Measurements from ENCODE around the gene LRRD1.
"Not testable (repeated sequence)": the region's sequence is repeated elsewhere in the genome, so short reads cannot be mapped to it uniquely, and the experiment has no call there.

LRRD1 gene

GRCh38 chr7:92149736-92150239 is 29.2 kb downstream of the LRRD1 start:
- DNase-seq: no peak
- intact Hi-C loops (cut with DNase I; ENCODE audit: low total_unique reads): no loop called here
- Histone ChIP-seq H3K4me1 (no peaks in the 10 kb centered on the region), H3K27me3 (no peaks in the 10 kb centered on the region), H3K36me3 (no peaks in the 10 kb centered on the region), H3K9me3 (no peaks in the 10 kb centered on the region), H3K4me3 (no peak overlapping the region), H3K27ac (no peak overlapping the region)
- TF ChIP-seq, protein P1, sequence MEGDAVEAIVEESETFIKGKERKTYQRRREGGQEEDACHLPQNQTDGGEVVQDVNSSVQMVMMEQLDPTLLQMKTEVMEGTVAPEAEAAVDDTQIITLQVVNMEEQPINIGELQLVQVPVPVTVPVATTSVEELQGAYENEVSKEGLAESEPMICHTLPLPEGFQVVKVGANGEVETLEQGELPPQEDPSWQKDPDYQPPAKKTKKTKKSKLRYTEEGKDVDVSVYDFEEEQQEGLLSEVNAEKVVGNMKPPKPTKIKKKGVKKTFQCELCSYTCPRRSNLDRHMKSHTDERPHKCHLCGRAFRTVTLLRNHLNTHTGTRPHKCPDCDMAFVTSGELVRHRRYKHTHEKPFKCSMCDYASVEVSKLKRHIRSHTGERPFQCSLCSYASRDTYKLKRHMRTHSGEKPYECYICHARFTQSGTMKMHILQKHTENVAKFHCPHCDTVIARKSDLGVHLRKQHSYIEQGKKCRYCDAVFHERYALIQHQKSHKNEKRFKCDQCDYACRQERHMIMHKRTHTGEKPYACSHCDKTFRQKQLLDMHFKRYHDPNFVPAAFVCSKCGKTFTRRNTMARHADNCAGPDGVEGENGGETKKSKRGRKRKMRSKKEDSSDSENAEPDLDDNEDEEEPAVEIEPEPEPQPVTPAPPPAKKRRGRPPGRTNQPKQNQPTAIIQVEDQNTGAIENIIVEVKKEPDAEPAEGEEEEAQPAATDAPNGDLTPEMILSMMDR (IDR thresholded peaks at IDR 0.05): no peak

- not testable (repeated sequence) for H3K27me3 ChIP-seq, DNase-seq, H3K9me3 ChIP-seq, H3K27ac ChIP-seq, H3K4me1 ChIP-seq, H3K36me3 ChIP-seq, H3K4me3 ChIP-seq
- intact Hi-C loops (cut with DNase I; ENCODE audit: low total_unique reads): loop anchor here (5.0 kb wide), 1 partner anchor 321 kb away; no protein-coding TSS in a partner anchor
Observed at GRCh38 chr7:92143192-92143880, 35.6 kb downstream of the LRRD1 start.

- not testable (repeated sequence) for H3K36me3 ChIP-seq, H3K27ac ChIP-seq, H3K4me3 ChIP-seq, H3K9me3 ChIP-seq, H3K4me1 ChIP-seq, DNase-seq, H3K27me3 ChIP-seq
- intact Hi-C loops (cut with DNase I; ENCODE audit: low total_unique reads): loop anchor here (5.0 kb wide), 1 partner anchor 320 kb away; no protein-coding TSS in a partner anchor
Observed at GRCh38 chr7:92142791-92143190, 36.2 kb downstream of the LRRD1 start.

GRCh38 chr7:92141161-92141560 is 37.8 kb downstream of the LRRD1 start:
- Histone ChIP-seq H3K27me3 (no peaks in the 10 kb centered on the region), H3K4me1 (no peaks in the 10 kb centered on the region), H3K4me3 (no peak overlapping the region), H3K36me3 (no peaks in the 10 kb centered on the region), H3K9me3 (no peaks in the 10 kb centered on the region), H3K27ac (no peak overlapping the region)
- TF ChIP-seq, protein P1 (IDR thresholded peaks at IDR 0.05): no peak
- DNase-seq: no peak
- intact Hi-C loops (cut with DNase I; ENCODE audit: low total_unique reads): loop anchor here (5.0 kb wide), 1 partner anchor 319 kb away; no protein-coding TSS in a partner anchor

GRCh38 chr7:92137557-92137956 is 41.4 kb downstream of the LRRD1 start:
- H3K4me1 ChIP-seq: peaks cover 0 to 15% (median 8%) of the 10 kb centered on the region in 4 donors
- no peaks in the 10 kb centered on the region for H3K36me3 ChIP-seq
- H3K9me3 ChIP-seq: no peaks in the 10 kb centered on the region
- intact Hi-C loops (cut with DNase I; ENCODE audit: low total_unique reads): no loop called here
- H3K27me3 ChIP-seq: no peaks in the 10 kb centered on the region
- H3K27ac ChIP-seq: no peak overlapping the region
- TF ChIP-seq, protein P1 (IDR thresholded peaks at IDR 0.05): no peak
- H3K4me3 ChIP-seq: no peak overlapping the region
- DNase-seq: no peak

DNA sequence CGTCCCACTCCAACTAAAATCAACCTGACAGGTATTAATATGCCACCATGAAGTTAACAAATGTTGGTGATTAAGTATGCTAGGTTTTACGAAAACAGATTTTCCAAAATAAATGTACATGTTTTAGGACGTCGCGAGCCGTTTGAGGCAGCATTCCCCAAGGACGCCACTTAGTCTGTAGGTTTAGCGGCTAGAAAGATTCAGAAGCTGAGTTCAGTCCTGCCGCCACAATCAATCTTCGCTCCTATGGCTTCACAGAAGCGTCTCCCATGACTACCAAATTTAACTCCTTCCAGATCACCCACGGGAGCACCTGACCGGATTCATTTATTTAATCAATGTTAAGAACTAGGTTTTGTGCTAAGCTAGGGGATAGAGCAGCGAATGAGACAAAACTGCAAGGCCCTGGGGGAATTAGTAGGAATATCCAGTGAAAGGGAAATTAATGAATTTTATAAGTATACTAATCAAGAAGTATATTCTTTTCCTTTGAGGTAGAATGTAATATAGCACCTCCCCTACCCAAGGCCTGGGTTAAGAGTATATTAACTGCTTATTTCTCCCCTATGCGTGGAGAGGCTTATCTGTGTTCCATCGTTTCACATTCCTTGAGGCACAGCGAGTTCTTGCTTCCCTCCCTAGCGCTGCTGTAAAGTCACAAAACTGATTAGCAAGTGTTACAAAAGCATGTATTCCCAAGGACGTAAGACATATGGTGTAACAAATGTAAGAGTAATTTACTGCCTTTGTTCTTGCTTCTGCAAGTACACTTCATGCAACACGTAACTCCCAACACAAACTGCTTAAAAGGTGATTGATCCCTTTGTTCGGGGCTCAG is 43.7 kb downstream of the LRRD1 start:
- Histone ChIP-seq H3K36me3 (peaks cover 0 to 9% (median 0%) of the 10 kb centered on the region in 3 donors), H3K27me3 (no peaks in the 10 kb centered on the region), H3K4me3 (peak overlapping the region; percentile 84 to 86), H3K9me3 (no peaks in the 10 kb centered on the region), H3K4me1 (peaks cover 0 to 27% (median 13%) of the 10 kb centered on the region in 4 donors), H3K27ac (peak overlapping the region; percentile 92)
- no peak for DNase-seq
- intact Hi-C loops (cut with DNase I; ENCODE audit: low total_unique reads): no loop called here
- TF ChIP-seq, protein P1 (IDR thresholded peaks at IDR 0.05): no peak

All from tibial artery (tissue), 4 donors.